Trophoblast cell (in vitro differentiated cells and primary cell): ENCODE measurements around the gene PKMYT1.
A peak's percentile ranks its signal among the peaks of the same experiment; 100 is the strongest.

ENCODE experiments used
- DNase-seq, 2 donors: peaks; one replicate each; pipeline ENCODE4 v3.0.0-alpha.2; 2016
- H2AFZ ChIP-seq: 2 replicates; pipeline ENCODE4 v1.6.1; 2013; ENCODE audit warnings: low read length, moderate library complexity, mild to moderate bottlenecking; ENCODE audit not compliant: insufficient read depth, poor library complexity
- H2AK5ac ChIP-seq: 2 replicates; pipeline ENCODE4 v1.6.1; 2013; ENCODE audit warnings: mild to moderate bottlenecking, low read length
- H2BK120ac ChIP-seq: 2 replicates; pipeline ENCODE4 v1.6.1; 2013; ENCODE audit warnings: low read length, mild to moderate bottlenecking, moderate library complexity; ENCODE audit not compliant: insufficient read depth, poor library complexity
- H2BK12ac ChIP-seq: 2 replicates; pipeline ENCODE4 v1.6.1; 2013; ENCODE audit warnings: mild to moderate bottlenecking, low read length, moderate library complexity
- H2BK5ac ChIP-seq: 2 replicates; pipeline ENCODE4 v1.6.1; 2013; ENCODE audit warnings: low read length, low read depth, moderate library complexity, mild to moderate bottlenecking; ENCODE audit not compliant: poor library complexity
- H3K14ac ChIP-seq: 2 replicates; pipeline ENCODE4 v1.6.1; 2013; ENCODE audit warnings: mild to moderate bottlenecking, low read length
- H3K18ac ChIP-seq: 2 replicates; pipeline ENCODE4 v1.6.1; 2013; ENCODE audit warnings: mild to moderate bottlenecking, low read length
- H3K23ac ChIP-seq: 2 replicates; pipeline ENCODE4 v1.6.1; 2013; ENCODE audit warnings: low read length
- H3K27ac ChIP-seq: 2 replicates; pipeline ENCODE4 v1.5.1; 2013; ENCODE audit warnings: low read depth, mild to moderate bottlenecking, inconsistent platforms, low read length, moderate library complexity
- H3K27me3 ChIP-seq: 2 replicates; pipeline ENCODE4 v1.6.1; 2013; ENCODE audit warnings: inconsistent platforms, mild to moderate bottlenecking, low read length, moderate library complexity; ENCODE audit not compliant: insufficient read depth
- H3K36me3 ChIP-seq, 2 experiments: 1 replicate in 1 of 2; 2 replicates in 1 of 2; pipeline ENCODE4 v1.6.1; 2013; ENCODE audit warnings: low read length in 2 of 2, mild to moderate bottlenecking in 2 of 2, moderate library complexity in 1 of 2; ENCODE audit not compliant: insufficient read depth in 2 of 2, control insufficient read depth in 1 of 2
- H3K4ac ChIP-seq: 2 replicates; pipeline ENCODE4 v1.6.1; 2013; ENCODE audit warnings: low read depth, mild to moderate bottlenecking, low read length, moderate library complexity
- H3K4me1 ChIP-seq, 2 experiments: 1 replicate in 1 of 2; 2 replicates in 1 of 2; pipeline ENCODE4 v1.6.1; 2013; ENCODE audit warnings: low read length in 2 of 2, mild to moderate bottlenecking in 2 of 2, moderate library complexity in 1 of 2; ENCODE audit not compliant: insufficient read depth in 2 of 2, control insufficient read depth in 1 of 2
- H3K4me2 ChIP-seq: 2 replicates; pipeline ENCODE4 v1.6.1; 2013; ENCODE audit warnings: inconsistent platforms, mild to moderate bottlenecking, low read length, moderate library complexity
- H3K4me3 ChIP-seq: 2 replicates; pipeline ENCODE4 v1.5.1; 2013; ENCODE audit warnings: mild to moderate bottlenecking, low read depth, low read length, inconsistent platforms
- H3K79me1 ChIP-seq: one replicate; pipeline ENCODE4 v1.6.1; 2013; ENCODE audit warnings: low read length
- H3K79me2 ChIP-seq: 2 replicates; pipeline ENCODE4 v1.6.1; 2013; ENCODE audit warnings: low read length, mild to moderate bottlenecking; ENCODE audit not compliant: control insufficient read depth, insufficient read depth, poor library complexity
- H3K9ac ChIP-seq: 2 replicates; pipeline ENCODE4 v1.6.1; 2013; ENCODE audit warnings: mild to moderate bottlenecking, low read length
- H3K9me3 ChIP-seq: 2 replicates; pipeline ENCODE4 v1.6.1; 2013; ENCODE audit warnings: low read depth, mild to moderate bottlenecking, control low read depth, inconsistent platforms, low read length; ENCODE audit not compliant: insufficient read depth
- H4K12ac ChIP-seq: 2 replicates; pipeline ENCODE4 v1.6.1; 2013; ENCODE audit warnings: low read depth, mild to moderate bottlenecking, low read length, moderate library complexity
- H4K8ac ChIP-seq: 2 replicates; pipeline ENCODE4 v1.6.1; 2013; ENCODE audit warnings: low read depth, mild to moderate bottlenecking, low read length, moderate library complexity
- H4K91ac ChIP-seq: one replicate; pipeline ENCODE4 v1.6.1; 2013; ENCODE audit warnings: low read depth, mild to moderate bottlenecking, low read length, moderate library complexity
- WGBS: extraction: QIAGEN DNeasy Blood & Tissue Kit; methylation state at CpG from one replicate; pipeline ENCODE4 v1.1.7; 2013; ENCODE audit warnings: missing lambda C conversion rate; ENCODE audit not compliant: insufficient read length, insufficient coverage; ENCODE audit errors: extremely low coverage; 5-methylcytosine and 5-hydroxymethylcytosine counted together

PKMYT1 gene

GRCh38 chr16:3004781-3005284, 24.6 kb upstream of the PKMYT1 start:
- H3K9ac ChIP-seq = peak overlapping the region; percentile 4
- H2AFZ ChIP-seq = no peak overlapping the region
- peaks cover 24 to 34% of the 10 kb centered on the region in 2 experiments for H3K4me1 ChIP-seq
- no peak overlapping the region for H4K12ac ChIP-seq
- H4K8ac ChIP-seq = peak overlapping the region; percentile 52
- WGBS = no CpG with 5 or more reads among the region's 25 CpGs
- H4K91ac ChIP-seq = peak overlapping the region; percentile 32
- peak overlapping the region; percentile 66 for H2BK5ac ChIP-seq
- peak overlapping the region; percentile 60 for H3K4me3 ChIP-seq
- H3K4me2 ChIP-seq = peak overlapping the region; percentile 71
- no peaks in the 10 kb centered on the region for H3K27me3 ChIP-seq
- H3K79me1 ChIP-seq = peaks cover 27% of the 10 kb centered on the region
- H3K36me3 ChIP-seq = no peaks in the 10 kb centered on the region
- peak overlapping the region; percentile 31 for H3K27ac ChIP-seq
- no peak overlapping the region for H3K18ac ChIP-seq
- H2BK120ac ChIP-seq = no peak overlapping the region
- no peak overlapping the region for H3K14ac ChIP-seq
- H2BK12ac ChIP-seq = no peak overlapping the region
- H3K9me3 ChIP-seq = no peaks in the 10 kb centered on the region
- H2AK5ac ChIP-seq = no peak overlapping the region
- no peak overlapping the region for H3K23ac ChIP-seq
- peaks cover 4% of the 10 kb centered on the region for H3K79me2 ChIP-seq
- H3K4ac ChIP-seq = no peak overlapping the region
- peak; percentile 33 to 58 for DNase-seq

- Histone ChIP-seq H3K9me3 (no peaks in the 10 kb centered on the region), H3K4me3 (peak overlapping the region; percentile 72), H3K79me2 (peaks cover 4% of the 10 kb centered on the region), H3K36me3 (no peaks in the 10 kb centered on the region), H2BK12ac (no peak overlapping the region), H3K79me1 (peaks cover 23% of the 10 kb centered on the region), H2AK5ac (no peak overlapping the region), H3K4ac (no peak overlapping the region), H3K23ac (no peak overlapping the region), H3K4me2 (peak overlapping the region; percentile 87), H2BK120ac (no peak overlapping the region), H3K9ac (no peak overlapping the region), H4K12ac (no peak overlapping the region), H3K18ac (no peak overlapping the region), H3K27me3 (no peaks in the 10 kb centered on the region), H3K4me1 (peaks cover 24 to 32% of the 10 kb centered on the region in 2 experiments), H3K27ac (peak overlapping the region; percentile 31), H4K8ac (no peak overlapping the region), H4K91ac (peak overlapping the region; percentile 63), H2BK5ac (no peak overlapping the region), H2AFZ (peak overlapping the region; percentile 44), H3K14ac (no peak overlapping the region)
- peak in 1 of 2 donors; percentile 35 for DNase-seq
- no CpG with 5 or more reads among the region's 67 CpGs for WGBS
Observed at GRCh38 chr16:3004319-3004718, 24.1 kb upstream of the PKMYT1 start.

GRCh38 chr16:3003582-3004270, 23.5 kb upstream of the PKMYT1 start:
- H3K4me3 ChIP-seq = peak overlapping the region; percentile 72
- no peak overlapping the region for H2AK5ac ChIP-seq
- H3K36me3 ChIP-seq = no peaks in the 10 kb centered on the region
- no peak overlapping the region for H4K12ac ChIP-seq
- H3K23ac ChIP-seq = no peak overlapping the region
- H4K91ac ChIP-seq = peak overlapping the region; percentile 63
- H3K27ac ChIP-seq = no peak overlapping the region
- H3K18ac ChIP-seq = no peak overlapping the region
- no peak overlapping the region for H4K8ac ChIP-seq
- no peak overlapping the region for H2BK120ac ChIP-seq
- no peak overlapping the region for H3K4ac ChIP-seq
- H2AFZ ChIP-seq = peak overlapping the region; percentile 21
- DNase-seq = peak; percentile 99 to 100
- no peak overlapping the region for H3K9ac ChIP-seq
- H3K9me3 ChIP-seq = no peaks in the 10 kb centered on the region
- no peak overlapping the region for H2BK5ac ChIP-seq
- H3K4me1 ChIP-seq = peaks cover 22 to 27% of the 10 kb centered on the region in 2 experiments
- peaks cover 17% of the 10 kb centered on the region for H3K79me1 ChIP-seq
- peaks cover 4% of the 10 kb centered on the region for H3K79me2 ChIP-seq
- H3K27me3 ChIP-seq = no peaks in the 10 kb centered on the region
- no peak overlapping the region for H2BK12ac ChIP-seq
- H3K4me2 ChIP-seq = peak overlapping the region; percentile 87
- no CpG with 5 or more reads among the region's 58 CpGs for WGBS
- no peak overlapping the region for H3K14ac ChIP-seq

DNA sequence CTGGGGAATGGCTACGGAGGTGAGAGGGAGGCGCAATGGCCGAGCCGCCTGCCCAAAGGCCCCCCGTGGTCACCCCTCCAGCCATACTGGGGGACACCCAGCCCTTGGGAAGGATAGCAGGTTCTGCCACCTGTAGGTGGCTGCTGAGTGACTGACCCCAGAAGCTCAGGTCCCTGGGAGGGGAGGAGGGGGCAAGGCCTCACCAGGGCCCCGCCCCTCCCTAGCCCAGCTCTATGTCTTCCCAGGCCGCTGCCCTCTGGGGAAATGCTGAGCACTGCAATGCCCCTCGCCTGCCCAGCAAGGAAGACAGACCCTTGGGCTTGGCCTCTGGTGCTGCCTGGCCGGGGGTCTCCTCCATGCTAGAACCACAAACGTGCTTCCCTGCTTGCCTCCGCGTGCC, 21.1 kb upstream of the PKMYT1 start:
- Histone ChIP-seq H2AFZ (no peak overlapping the region), H3K27ac (no peak overlapping the region), H3K23ac (no peak overlapping the region), H3K27me3 (no peaks in the 10 kb centered on the region), H3K79me1 (no peaks in the 10 kb centered on the region), H2BK5ac (no peak overlapping the region), H3K4ac (no peak overlapping the region), H3K9me3 (no peaks in the 10 kb centered on the region), H3K4me1 (peaks cover 4% of the 10 kb centered on the region in 2 experiments), H4K8ac (no peak overlapping the region), H4K12ac (no peak overlapping the region), H3K9ac (no peak overlapping the region), H3K79me2 (no peaks in the 10 kb centered on the region), H3K4me3 (no peak overlapping the region), H2BK120ac (no peak overlapping the region), H4K91ac (no peak overlapping the region), H3K36me3 (no peaks in the 10 kb centered on the region), H3K18ac (no peak overlapping the region), H2AK5ac (no peak overlapping the region), H3K4me2 (no peak overlapping the region), H3K14ac (no peak overlapping the region), H2BK12ac (no peak overlapping the region)
- no peak for DNase-seq
- WGBS = no CpG with 5 or more reads among the region's 12 CpGs
